ENCODE results near the gene MPP1.

Gene MPP1

GRCh38 chrX:154775419-154776349 is 29.6 kb downstream of the MPP1 start:
- no peak for DNase-seq (ENCODE audit: low spot score)

GRCh38 chrX:154774622-154775021 is 30.7 kb downstream of the MPP1 start:
- DNase-seq (ENCODE audit: low spot score): no peak

DNA sequence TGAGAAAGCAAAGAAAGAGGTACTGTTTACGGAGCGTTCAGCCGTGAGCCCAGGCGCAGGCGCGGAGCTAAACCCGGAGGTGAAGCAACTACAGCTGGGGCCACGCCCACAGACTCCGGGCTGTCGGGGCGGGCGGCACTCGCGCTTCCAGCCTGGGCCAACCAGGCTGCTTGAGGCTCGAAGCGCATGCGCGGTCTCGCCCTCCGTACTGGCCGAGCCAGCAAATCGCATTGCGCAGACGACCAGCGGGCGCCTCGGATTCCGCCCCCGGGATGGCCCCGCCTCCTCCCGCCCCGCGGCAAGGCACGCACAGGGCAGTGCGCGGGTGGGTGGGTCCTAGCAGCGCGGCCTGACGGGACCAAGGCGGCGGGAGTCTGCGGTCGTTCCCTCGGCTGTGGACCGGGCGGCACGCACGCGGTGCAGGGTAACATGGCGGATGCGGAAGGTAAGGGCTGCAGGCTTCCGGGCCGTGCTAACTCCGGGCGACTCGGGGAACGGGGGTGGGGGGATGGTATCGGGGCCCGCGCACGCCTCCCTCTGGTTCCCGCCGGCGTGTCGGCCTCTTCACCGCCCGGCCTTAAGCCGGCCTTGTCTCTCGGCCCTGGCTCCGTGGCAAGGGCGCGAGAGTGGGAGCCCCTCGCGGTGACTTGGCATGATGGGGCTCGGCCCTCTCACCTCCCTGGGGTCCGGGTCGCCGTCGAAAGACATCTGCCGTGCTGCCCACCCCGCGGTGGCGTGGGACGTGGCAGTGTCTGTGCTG is 42.6 kb downstream of the MPP1 start, which contains the start of gene DKC1:
DKC1 (plus strand) TSS at position 328 of the 760 bp plus-strand sequence; CDS start at position 430, 102 bp downstream.
- DNase-seq (ENCODE audit: low spot score): peak; percentile 75

- DNase-seq (ENCODE audit: low spot score): no peak
Observed at GRCh38 chrX:154761977-154762536, 43.2 kb downstream of the MPP1 start.

DNA sequence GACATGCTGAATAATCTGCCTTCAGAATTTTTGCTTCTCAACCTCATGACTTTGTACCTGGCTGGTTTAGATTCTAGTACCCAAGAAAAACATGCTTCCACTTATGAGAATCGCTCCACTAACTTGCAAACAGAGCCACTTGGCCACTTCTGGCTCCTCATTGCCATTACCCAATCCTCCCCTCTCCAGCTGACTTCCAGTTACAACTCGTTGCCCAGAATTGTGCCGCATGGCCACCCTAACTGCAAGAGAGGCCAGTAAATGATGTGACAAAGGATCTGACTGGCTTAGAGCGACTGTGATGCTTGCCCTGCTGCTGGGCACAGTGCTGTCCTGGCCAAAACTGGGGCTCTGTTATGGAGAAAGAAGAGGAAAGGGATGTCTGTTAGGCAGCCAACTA is 46.6 kb downstream of the MPP1 start:
- DNase-seq (ENCODE audit: low spot score): no peak

DNA sequence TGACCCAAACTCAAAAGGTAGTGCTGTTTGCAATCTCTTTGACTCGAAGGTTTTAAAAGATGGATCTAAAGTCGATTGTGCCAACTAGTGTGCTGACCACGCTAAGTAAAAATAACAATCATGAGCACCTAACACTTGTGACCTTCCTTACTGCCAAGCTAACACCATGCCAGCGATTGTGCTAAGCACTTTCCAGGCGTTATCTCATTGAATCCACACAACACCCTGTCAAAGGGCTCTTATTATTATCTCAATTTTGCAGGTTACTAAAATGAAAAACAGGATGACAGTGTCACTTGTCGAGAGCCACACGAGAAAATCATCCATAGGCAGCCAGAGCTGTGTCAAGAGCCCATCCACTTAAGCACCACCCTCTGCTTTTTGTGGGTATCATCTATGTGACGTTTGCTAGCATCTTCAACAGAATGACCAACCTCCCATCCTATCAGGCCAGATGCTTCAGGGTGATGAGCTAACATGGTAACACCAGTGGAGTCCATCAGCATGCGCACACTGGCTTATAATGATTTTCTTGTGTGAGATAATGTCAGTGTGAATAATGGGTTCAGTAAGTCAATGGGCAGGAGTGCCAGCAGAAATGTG is 53.5 kb downstream of the MPP1 start:
- no peak for DNase-seq (ENCODE audit: low spot score)

DNA sequence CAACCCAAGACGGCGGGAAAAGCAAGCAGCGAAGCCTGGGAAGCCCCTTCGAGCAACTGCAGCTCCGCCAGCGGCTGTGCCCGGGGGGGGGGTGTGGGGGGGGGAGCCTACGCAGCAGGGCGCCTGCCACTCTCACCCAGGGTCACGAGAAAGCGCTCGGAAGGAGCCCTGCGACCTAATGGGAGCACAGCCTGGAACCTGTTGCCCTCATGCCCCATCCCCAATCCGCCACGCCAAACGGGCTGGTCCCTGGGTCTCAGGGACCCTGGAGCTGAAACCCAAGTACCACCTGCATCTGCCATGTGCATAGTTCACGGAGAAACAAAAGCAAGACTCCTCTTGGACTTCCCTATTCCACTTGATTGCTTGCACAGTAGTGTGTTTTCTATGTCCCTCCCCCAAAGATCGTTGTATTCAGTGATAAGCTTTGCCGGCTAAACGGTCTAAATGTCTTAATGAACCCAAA is 54.0 kb downstream of the MPP1 start:
- DNase-seq (ENCODE audit: low spot score): no peak

- DNase-seq (ENCODE audit: low spot score): no peak
Observed at GRCh38 chrX:154750301-154751202, 54.7 kb downstream of the MPP1 start, which contains the start of gene GAB3. Gene GAB3 (minus strand): TSS chrX:154751077. CDS start chrX:154751025, 52 bp downstream.

GRCh38 chrX:154749856-154750255 is 55.4 kb downstream of the MPP1 start:
- no peak for DNase-seq (ENCODE audit: low spot score)

GRCh38 chrX:154748712-154749339 is 56.5 kb downstream of the MPP1 start:
- DNase-seq (ENCODE audit: low spot score): peak; percentile 37

DNA sequence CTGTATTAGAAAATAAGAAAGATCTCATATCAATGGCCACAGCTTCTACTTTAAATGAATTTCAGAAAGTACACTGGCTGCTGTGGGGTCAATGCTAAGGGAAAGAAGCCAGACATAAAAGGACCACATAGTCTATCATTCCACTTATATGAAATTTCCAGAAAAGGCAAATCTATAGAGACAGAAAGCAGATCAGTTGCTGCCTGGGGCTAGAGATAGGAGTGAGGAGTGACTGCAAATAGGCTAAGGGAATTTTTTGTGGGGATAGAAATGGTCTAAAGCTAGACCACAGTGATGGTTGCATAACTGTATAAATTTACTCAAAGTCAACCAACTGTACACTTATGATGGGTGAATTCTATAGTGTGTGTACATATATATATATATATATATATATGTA is 62.7 kb downstream of the MPP1 start:
- DNase-seq (ENCODE audit: low spot score): no peak

GRCh38 chrX:154739952-154740465 is 65.3 kb downstream of the MPP1 start:
- DNase-seq (ENCODE audit: low spot score): no peak

DNA sequence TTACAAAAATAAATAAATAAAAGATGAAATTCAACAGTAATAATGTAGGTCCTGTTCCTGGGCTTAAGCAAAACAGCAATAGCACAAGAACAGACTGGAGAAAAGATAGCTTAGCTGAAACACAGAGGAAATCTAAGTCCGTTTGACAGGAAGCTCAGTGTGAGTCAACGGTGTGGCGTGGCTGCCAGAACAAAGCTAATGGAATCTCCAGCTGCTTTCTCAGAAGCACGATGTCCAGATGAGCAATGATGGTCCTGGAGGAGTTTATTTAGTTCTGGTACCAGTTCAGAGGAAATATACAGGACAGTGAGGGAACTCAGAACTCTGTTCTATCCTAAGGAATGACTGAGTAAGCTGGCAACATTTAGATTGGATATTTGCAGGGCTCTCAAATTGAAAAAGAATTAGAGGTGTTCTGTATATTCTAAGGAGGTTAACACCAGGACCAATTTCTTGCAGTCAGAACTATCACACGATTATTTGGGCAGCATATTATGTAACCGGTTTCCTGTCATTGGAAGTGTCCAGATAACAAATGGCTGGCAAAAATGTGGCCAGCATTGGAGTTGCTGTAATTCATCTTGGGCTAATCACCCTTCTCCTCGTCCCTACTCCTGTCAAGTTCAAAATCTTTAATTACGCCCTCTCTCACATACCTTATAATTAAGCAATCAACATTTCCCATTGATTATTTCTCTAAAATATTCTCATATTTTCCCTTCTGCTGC is 67.1 kb downstream of the MPP1 start:
- DNase-seq (ENCODE audit: low spot score): no peak

- no peak for DNase-seq (ENCODE audit: low spot score)
Observed at GRCh38 chrX:154737136-154737535, 68.1 kb downstream of the MPP1 start.

- no peak for DNase-seq (ENCODE audit: low spot score)
Observed at GRCh38 chrX:154735695-154736393, 69.4 kb downstream of the MPP1 start.

GRCh38 chrX:154734061-154734781 is 71.1 kb downstream of the MPP1 start:
- DNase-seq (ENCODE audit: low spot score): no peak

GRCh38 chrX:154733066-154733425 is 72.2 kb downstream of the MPP1 start:
- no peak for DNase-seq (ENCODE audit: low spot score)

- DNase-seq (ENCODE audit: low spot score): no peak
Observed at GRCh38 chrX:154732421-154733065, 72.7 kb downstream of the MPP1 start.
